ENCODE measurements around the gene SLC6A12.

SLC6A12 gene

DNA sequence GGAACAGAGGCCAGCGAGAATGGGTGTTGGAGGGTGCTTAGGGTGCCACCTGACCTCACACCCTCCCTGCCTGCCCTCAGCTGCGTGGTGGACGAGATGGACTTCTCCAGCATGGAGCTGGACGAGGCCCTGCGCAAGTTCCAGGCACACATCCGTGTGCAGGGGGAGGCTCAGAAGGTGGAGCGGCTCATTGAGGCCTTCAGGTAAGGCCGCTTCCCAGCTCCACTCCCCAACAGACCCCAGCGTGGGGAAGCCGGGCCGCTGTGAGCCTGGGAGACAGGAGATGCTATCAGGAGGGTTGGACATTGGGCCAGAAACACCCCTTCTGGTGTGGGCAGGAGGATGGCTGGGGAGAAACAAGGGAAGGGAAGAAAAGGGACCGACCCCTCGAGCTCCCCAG lies 57.0 kb downstream of the SLC6A12 start:
- peaks cover 14% of the 10 kb centered on the region for H3K4me1 Mint-ChIP-seq (ENCODE audit: low read depth)
- H3K27me3 Mint-ChIP-seq = peaks cover 1% of the 10 kb centered on the region
- intact Hi-C loops (cut with micrococcal nuclease) = no loop called here
- H3K27ac Mint-ChIP-seq = no peak overlapping the region
- H3K36me3 Mint-ChIP-seq (ENCODE audit: low read depth) = no peaks in the 10 kb centered on the region
- H3K4me3 Mint-ChIP-seq = no peak overlapping the region
- no peaks in the 10 kb centered on the region for H3K9me3 Mint-ChIP-seq

DNA sequence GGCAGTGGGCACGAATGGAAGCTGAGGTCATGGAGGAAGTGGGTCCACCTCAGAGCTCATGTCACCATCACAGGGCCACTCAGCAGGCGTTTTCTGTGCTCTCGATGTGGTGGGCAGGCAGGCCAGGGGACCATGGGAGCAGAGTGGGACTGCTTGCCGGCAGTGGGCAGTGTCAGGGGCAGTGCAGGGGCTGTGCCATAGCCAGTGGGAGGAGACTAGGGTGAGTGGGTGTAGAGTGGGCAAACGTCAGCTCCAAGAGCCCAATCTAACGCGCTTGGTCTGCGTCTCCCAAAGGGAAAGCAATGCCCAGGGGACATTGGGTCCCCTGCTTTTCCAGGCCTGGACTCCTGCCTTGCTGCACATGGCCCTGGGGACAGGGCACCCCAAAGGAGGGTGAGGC lies 58.3 kb downstream of the SLC6A12 start:
- peaks cover 7% of the 10 kb centered on the region for H3K27me3 Mint-ChIP-seq
- no peaks in the 10 kb centered on the region for H3K36me3 Mint-ChIP-seq (ENCODE audit: low read depth)
- intact Hi-C loops (cut with micrococcal nuclease) = no loop called here
- H3K9me3 Mint-ChIP-seq = no peaks in the 10 kb centered on the region
- H3K27ac Mint-ChIP-seq = no peak overlapping the region
- peaks cover 14% of the 10 kb centered on the region for H3K4me1 Mint-ChIP-seq (ENCODE audit: low read depth)
- H3K4me3 Mint-ChIP-seq = no peak overlapping the region

DNA sequence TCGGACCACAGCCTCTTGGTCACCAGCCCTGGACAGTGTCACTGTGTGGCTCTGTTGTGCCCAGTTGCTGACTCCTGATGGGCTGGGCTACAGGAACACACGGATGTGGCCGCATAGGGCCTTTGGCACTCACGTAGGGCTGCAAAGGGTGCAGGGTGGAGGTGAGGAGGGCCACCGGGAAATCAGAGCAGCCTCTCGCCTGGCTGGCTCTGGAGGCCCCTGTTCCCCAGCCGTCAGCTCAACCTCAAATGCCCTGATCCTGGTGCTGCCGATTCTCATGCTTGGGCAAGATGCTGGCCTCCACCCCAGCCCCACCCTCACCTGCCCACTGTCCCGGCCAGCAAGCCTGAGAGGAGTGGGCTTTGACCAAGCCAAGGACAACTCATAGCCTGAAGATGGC lies 59.0 kb downstream of the SLC6A12 start:
- intact Hi-C loops (cut with micrococcal nuclease) = no loop called here

DNA sequence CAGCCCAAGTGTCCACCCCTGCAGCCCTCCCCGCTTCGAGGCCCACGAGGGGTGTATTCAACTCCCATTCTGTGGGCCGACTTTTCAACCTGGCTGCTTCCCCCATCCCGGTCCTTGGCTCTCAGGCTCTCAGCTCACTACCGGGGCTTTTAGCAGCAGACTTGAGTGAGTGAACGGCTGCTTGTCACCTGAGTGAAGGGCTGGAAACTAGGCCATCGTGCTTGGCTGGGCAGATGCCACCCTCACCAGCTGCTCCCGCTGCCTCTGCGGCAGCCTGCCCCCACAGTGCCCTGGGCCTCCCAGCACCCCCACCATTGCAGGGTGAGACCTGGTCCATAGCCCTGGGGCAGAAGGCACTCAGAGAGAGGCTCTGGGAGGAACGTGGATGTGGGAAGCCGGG lies 59.9 kb downstream of the SLC6A12 start:
- Mint-ChIP-seq H3K4me3 (no peak overlapping the region), H3K27me3 (peaks cover 14% of the 10 kb centered on the region), H3K9me3 (no peaks in the 10 kb centered on the region), H3K36me3 (ENCODE audit: low read depth) (no peaks in the 10 kb centered on the region), H3K27ac (no peak overlapping the region), H3K4me1 (ENCODE audit: low read depth) (peaks cover 3% of the 10 kb centered on the region)
- intact Hi-C loops (cut with micrococcal nuclease) = no loop called here

More for the DNA sequence above, 59.0 kb downstream of the SLC6A12 start:
- Mint-ChIP-seq H3K9me3 (no peaks in the 10 kb centered on the region), H3K27ac (no peak overlapping the region), H3K4me3 (no peak overlapping the region), H3K4me1 (ENCODE audit: low read depth) (peaks cover 13% of the 10 kb centered on the region), H3K36me3 (ENCODE audit: low read depth) (no peaks in the 10 kb centered on the region), H3K27me3 (peaks cover 10% of the 10 kb centered on the region)

DNA sequence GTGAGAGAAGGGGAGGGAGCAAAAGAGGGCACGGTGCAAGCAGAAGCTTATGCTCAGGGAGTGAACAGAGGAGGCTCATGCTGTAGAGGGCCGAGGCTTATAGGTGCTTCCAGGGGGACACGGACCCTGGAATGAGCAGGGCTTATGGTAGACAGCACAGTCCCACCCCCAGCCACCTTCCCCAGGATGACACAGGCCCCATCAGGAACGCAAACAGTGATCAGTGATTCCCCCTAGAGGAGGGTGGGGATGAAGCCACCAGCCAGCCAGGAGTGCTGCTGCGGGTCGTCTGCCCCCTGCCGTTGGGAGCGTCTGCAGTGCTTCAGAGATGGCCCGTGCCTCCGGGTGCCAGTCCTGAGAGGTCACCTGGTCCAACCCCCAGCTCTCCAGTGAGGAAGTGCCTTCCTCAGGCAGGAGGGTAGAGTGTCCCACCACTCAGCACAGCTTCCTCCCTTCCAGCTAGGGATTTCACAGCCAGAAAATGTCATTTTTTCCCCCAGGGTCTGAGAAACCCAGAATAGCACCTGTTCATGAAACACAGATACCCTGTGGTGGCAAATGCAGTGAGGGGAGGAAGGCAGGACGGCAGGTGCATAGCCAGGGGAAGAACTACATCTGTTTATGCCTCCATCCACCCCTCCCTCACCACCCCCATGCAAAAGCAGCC lies 60.7 kb downstream of the SLC6A12 start:
- no peaks in the 10 kb centered on the region for H3K36me3 Mint-ChIP-seq (ENCODE audit: low read depth)
- H3K4me3 Mint-ChIP-seq = no peak overlapping the region
- no peaks in the 10 kb centered on the region for H3K4me1 Mint-ChIP-seq (ENCODE audit: low read depth)
- intact Hi-C loops (cut with micrococcal nuclease) = no loop called here
- H3K9me3 Mint-ChIP-seq = no peaks in the 10 kb centered on the region
- no peak overlapping the region for H3K27ac Mint-ChIP-seq
- H3K27me3 Mint-ChIP-seq = peaks cover 14% of the 10 kb centered on the region

DNA sequence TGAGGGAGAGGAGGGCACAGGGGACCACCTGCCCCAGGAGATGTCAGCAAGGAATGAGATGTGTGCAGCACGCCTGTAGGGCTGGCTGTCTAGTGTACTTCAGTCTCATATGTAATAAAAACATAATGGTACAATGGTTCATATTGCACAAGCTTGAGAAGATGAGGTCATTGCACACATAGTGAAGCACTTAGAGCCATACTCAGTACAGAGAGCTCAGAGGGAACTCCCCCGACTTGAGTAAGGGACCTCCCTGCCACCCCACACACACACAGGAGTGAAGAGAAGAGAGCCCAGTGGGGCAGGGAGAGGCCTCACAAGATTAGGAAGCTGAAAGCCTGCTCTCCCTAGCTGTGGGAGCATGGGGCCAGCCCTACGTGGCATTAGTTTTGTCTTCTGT lies 61.5 kb downstream of the SLC6A12 start:
- no peaks in the 10 kb centered on the region for H3K9me3 Mint-ChIP-seq
- H3K27ac Mint-ChIP-seq = no peak overlapping the region
- intact Hi-C loops (cut with micrococcal nuclease) = no loop called here
- H3K27me3 Mint-ChIP-seq = peaks cover 14% of the 10 kb centered on the region
- no peak overlapping the region for H3K4me3 Mint-ChIP-seq
- no peaks in the 10 kb centered on the region for H3K36me3 Mint-ChIP-seq (ENCODE audit: low read depth)
- H3K4me1 Mint-ChIP-seq (ENCODE audit: low read depth) = no peaks in the 10 kb centered on the region

DNA sequence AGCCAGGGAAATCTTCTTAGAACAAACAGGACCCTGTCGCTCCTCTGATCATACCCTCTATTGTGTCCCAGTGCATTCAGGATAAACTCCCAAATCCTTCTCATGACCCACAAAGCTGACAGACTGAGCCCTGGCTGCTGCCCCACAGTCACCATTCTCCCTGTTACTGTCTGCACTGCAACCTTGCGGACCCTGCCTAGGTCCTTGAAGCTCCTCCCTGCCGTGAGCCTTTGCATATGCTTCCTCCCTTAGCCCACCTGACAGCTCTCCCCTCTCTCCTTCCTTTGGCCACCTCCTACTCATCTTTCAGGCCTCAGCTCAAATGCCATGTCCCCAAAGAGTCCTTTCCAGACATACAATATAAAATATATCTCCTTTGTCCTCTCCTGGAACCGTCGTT lies 62.4 kb downstream of the SLC6A12 start:
- intact Hi-C loops (cut with micrococcal nuclease) = no loop called here
- H3K4me1 Mint-ChIP-seq (ENCODE audit: low read depth) = no peaks in the 10 kb centered on the region
- no peak overlapping the region for H3K27ac Mint-ChIP-seq
- H3K9me3 Mint-ChIP-seq = no peaks in the 10 kb centered on the region
- H3K27me3 Mint-ChIP-seq = peaks cover 14% of the 10 kb centered on the region
- H3K4me3 Mint-ChIP-seq = no peak overlapping the region
- no peaks in the 10 kb centered on the region for H3K36me3 Mint-ChIP-seq (ENCODE audit: low read depth)

DNA sequence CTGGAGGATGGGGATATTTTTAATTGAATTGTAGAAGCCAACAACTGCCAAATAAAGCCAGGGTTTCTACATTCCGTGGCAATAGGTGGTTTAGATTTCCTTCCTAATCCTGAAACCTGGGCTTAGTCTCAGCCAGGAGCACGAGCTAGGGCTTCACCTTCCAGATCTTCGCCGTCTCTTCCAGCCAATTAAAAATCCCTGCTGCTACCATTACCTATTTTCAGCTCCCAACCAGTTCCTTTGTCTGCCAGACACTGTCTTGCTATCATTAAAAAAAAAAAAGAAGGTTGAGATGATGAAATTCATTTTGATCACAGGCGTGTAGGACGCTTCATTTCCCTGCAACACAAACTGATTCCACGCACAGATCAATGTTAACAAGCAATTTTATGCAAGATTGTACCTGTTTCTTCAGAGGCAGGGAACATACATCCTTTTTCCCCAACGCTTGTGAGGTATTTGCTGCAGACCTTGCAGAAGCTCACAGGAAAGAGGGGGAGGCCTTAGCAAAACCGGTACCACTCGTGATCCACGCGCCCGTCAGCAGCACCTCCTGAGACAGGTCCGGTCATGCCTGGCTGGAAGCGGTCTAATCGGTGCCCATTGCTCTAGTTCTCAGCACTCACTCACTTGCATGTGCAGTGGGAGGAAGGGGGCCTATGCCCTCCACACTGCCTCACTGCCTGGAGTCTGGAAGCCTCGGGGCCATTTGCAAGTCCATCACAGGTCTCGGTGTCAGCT lies 65.1 kb downstream of the SLC6A12 start:
- intact Hi-C loops (cut with micrococcal nuclease) = no loop called here
- H3K4me1 Mint-ChIP-seq (ENCODE audit: low read depth) = no peaks in the 10 kb centered on the region
- no peak overlapping the region for H3K4me3 Mint-ChIP-seq
- peaks cover 12% of the 10 kb centered on the region for H3K27me3 Mint-ChIP-seq
- H3K36me3 Mint-ChIP-seq (ENCODE audit: low read depth) = no peaks in the 10 kb centered on the region
- no peaks in the 10 kb centered on the region for H3K9me3 Mint-ChIP-seq
- no peak overlapping the region for H3K27ac Mint-ChIP-seq

DNA sequence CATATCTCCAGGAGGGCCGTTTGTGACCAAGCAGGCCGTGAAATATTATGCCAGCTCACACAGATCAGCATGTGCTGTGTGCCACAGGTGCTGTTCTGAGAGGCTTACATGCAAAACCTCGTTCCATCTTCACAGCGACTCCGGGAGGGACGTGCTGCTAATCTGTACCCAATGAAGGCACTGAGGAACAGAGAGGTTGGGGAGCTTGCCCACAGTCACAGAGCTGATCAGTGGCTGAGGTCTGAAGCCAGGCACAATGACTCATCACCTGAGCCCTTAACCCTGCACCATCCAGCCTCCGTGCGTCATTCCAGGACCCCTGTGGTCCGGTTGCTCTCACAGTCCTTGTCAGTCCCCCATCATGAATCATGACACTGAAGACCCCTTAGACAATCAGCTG lies 66.7 kb downstream of the SLC6A12 start:
- Mint-ChIP-seq H3K4me1 (ENCODE audit: low read depth) (no peaks in the 10 kb centered on the region), H3K9me3 (no peaks in the 10 kb centered on the region), H3K36me3 (ENCODE audit: low read depth) (no peaks in the 10 kb centered on the region), H3K27me3 (peaks cover 12% of the 10 kb centered on the region), H3K4me3 (no peak overlapping the region), H3K27ac (no peak overlapping the region)
- intact Hi-C loops (cut with micrococcal nuclease) = no loop called here

DNA sequence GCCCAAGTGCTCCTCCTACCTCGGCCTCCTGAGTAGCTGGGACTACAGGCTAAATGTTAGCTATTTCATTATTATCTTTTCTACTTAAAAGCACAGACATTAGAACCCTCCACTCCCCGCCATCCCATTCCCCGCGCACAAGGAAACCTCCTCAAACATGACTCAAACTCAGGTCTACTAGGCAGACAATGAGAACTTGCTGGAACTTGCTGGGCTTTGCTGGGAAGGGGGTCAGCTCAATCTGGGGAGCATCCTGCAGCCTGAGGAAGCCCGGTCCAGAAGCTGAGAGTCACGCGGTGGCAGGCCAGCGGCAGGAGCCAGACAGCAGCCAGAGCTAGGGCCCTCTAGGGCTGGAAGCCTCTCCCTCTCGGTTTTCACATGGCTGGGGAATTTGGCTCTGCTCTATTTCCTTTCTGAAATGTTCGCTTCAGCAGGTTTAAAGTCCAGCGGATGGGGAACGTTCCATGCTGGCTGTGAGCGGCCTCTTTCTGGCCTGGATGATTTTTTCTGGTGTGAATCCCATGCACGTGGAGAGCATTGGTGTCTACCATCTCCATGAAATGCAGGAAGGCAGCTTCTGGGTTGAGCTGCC lies 68.5 kb downstream of the SLC6A12 start:
- Mint-ChIP-seq H3K9me3 (no peaks in the 10 kb centered on the region), H3K4me1 (ENCODE audit: low read depth) (no peaks in the 10 kb centered on the region)
- intact Hi-C loops (cut with micrococcal nuclease) = no loop called here

DNA sequence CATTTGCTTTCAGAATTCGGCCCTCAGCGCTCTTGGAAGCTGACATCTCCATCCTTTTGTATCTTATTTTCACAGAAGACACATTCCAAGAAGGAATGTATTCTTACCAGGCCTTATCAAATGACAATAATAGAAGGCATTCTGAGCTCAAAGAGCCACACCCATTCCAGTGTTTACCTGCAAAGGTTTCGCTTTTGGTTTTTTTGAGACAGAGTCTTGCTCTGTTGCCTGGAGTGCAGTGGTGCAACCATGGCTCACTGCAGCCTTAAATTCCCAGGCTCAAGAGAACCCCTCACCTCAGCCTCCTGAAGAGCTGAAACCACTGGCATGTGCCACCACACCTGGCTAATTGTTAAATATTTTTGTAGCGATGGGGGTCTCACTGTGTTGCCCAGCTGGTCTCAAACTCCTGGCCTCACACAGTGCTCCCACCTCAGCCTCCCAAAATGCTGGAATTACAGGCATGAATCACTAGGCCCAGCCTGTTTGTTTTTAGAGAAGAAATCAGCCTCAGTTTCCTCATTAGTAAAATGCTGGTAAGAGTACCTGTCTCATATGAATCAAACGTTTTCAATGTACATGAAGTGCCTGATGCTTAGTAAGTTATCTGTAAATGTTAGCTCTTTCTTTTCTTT lies 69.2 kb downstream of the SLC6A12 start:
- H3K36me3 Mint-ChIP-seq (ENCODE audit: low read depth) = no peaks in the 10 kb centered on the region
- intact Hi-C loops (cut with micrococcal nuclease) = no loop called here
- no peaks in the 10 kb centered on the region for H3K9me3 Mint-ChIP-seq
- H3K4me1 Mint-ChIP-seq (ENCODE audit: low read depth) = no peaks in the 10 kb centered on the region
- no peak overlapping the region for H3K4me3 Mint-ChIP-seq
- H3K27ac Mint-ChIP-seq = no peak overlapping the region
- H3K27me3 Mint-ChIP-seq = peaks cover 22% of the 10 kb centered on the region

More for the DNA sequence above, 68.5 kb downstream of the SLC6A12 start:
- Mint-ChIP-seq H3K36me3 (ENCODE audit: low read depth) (no peaks in the 10 kb centered on the region), H3K4me3 (no peak overlapping the region), H3K27me3 (peaks cover 18% of the 10 kb centered on the region), H3K27ac (no peak overlapping the region)

DNA sequence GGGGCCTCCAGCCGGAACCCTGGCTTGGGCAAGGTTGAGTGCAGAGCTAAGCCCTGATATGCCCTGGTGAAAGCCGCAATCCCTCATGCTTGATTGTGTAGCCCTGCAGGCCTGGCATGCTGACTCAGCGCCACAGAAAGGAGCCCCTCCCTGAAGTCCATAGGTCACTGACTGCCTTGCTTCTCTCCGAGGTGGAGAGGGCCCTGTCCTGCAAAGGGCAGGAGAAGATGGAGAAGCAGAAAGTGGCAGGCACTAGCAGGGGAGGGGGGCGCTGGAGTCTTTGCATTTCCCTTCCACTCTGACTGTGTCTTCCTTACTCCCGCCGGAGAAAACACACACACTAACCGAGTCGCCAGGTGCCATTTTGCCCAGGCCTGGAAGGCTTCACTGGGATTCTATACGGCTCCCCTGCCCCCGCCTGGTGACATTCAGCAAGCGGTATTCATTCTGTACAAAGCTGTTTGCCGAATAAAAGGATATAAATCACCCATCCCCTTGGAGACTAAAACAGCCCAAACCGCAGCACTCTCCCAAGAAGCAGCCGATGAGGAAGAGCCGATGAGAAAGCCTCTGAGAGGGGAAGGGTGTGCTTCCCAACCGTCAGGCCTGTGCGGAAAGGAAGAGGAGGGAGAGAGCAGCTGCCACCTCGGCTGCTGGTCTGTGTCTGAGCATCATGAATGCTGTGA lies 69.8 kb downstream of the SLC6A12 start:
- Mint-ChIP-seq H3K36me3 (ENCODE audit: low read depth) (no peaks in the 10 kb centered on the region), H3K27me3 (peaks cover 25% of the 10 kb centered on the region), H3K27ac (no peak overlapping the region), H3K9me3 (no peaks in the 10 kb centered on the region), H3K4me3 (no peak overlapping the region), H3K4me1 (ENCODE audit: low read depth) (no peaks in the 10 kb centered on the region)
- intact Hi-C loops (cut with micrococcal nuclease) = no loop called here

DNA sequence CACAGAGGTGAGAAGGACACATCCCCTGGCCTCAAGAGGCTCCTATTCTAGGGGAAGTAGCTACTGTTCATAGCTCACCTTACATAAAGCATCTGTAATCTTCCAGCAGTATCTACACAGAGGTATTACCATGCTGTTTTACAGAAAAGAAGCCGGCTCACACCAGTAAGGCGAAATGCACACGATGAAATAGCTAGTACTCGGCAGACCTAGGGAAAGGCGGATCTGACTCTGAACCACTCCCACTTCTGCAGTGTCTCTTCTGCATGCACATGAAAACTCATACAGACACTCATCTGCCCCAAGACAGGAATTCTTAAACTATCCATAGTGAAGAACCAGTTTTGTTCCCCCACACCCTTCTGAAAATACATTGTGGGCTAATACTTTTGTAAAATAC lies 73.8 kb downstream of the SLC6A12 start:
- no peaks in the 10 kb centered on the region for H3K36me3 Mint-ChIP-seq (ENCODE audit: low read depth)
- no peaks in the 10 kb centered on the region for H3K9me3 Mint-ChIP-seq
- intact Hi-C loops (cut with micrococcal nuclease) = no loop called here
- H3K4me1 Mint-ChIP-seq (ENCODE audit: low read depth) = no peaks in the 10 kb centered on the region
- no peak overlapping the region for H3K4me3 Mint-ChIP-seq
- H3K27me3 Mint-ChIP-seq = peaks cover 44% of the 10 kb centered on the region
- H3K27ac Mint-ChIP-seq = no peak overlapping the region

Data from dendritic cell treated with granulocyte-macrophage colony-stimulating factor and Interleukin-4, amounts not matched to agents 40 ng/mL and 50 ng/mL, for 4 days (primary cell).